ENCODE measurements around the gene DHRS7B. TPM values are rescaled to one million over a fixed set of nuclear protein-coding genes. Genes with fewer than 3 reads are reported as not detected.

Gene DHRS7B
- total and polyA plus RNA-seq, 4 donors: 14.3 to 21.9 (median 18.7) TPM

GRCh38 chr17:21176773-21177395 is 50.1 kb downstream of the DHRS7B start:
- H3K4me3 ChIP-seq (ENCODE audit: low read depth in 1 of 3, low read length in 3 of 3): no peak overlapping the region
- DNase-seq (ENCODE audit: low spot score): peak; percentile 27
- H3K36me3 ChIP-seq (ENCODE audit: control insufficient read depth in 4 of 4, insufficient read depth in 3 of 4, low read depth in 1 of 4, low read length in 3 of 4): peaks cover 0 to 8% (median 2%) of the 10 kb centered on the region in 4 donors
- no peak overlapping the region for H3K9ac ChIP-seq (ENCODE audit: low read depth in 1 of 2, low read length in 2 of 2)
- no peak for TF ChIP-seq MAX (IDR thresholded peaks at IDR 0.05)
- no peak for TF ChIP-seq REST (IDR thresholded peaks at IDR 0.05)
- TF ChIP-seq CTCF (IDR thresholded peaks at IDR 0.05; ENCODE audit: low read depth, low read length, missing input control): no peak
- no peak for TF ChIP-seq RAD21 (IDR thresholded peaks at IDR 0.05)
- no peak for TF ChIP-seq JUND (IDR thresholded peaks at IDR 0.05)
- no peak for TF ChIP-seq TAF1 (conservative IDR thresholded peaks at IDR 0.05)
- H3K4me1 ChIP-seq (ENCODE audit: control insufficient read depth in 4 of 4, insufficient read depth in 4 of 4, low read length in 3 of 4): no peaks in the 10 kb centered on the region
- no peaks in the 10 kb centered on the region for H3K9me3 ChIP-seq (ENCODE audit: control insufficient read depth in 4 of 4, low read length in 3 of 4)
- no peaks in the 10 kb centered on the region for H3K27me3 ChIP-seq (ENCODE audit: control insufficient read depth in 4 of 4, insufficient read depth in 4 of 4, low read length in 3 of 4)
- 85% methylated on average over 12 of the region's 12 CpGs for WGBS
- H3K27ac ChIP-seq (ENCODE audit: low read depth in 1 of 2, low read length in 2 of 2): no peak overlapping the region

- Histone ChIP-seq H3K27me3 (ENCODE audit: control insufficient read depth in 4 of 4, insufficient read depth in 4 of 4, low read length in 3 of 4) (no peaks in the 10 kb centered on the region), H3K4me3 (ENCODE audit: low read depth in 1 of 3, low read length in 3 of 3) (no peak overlapping the region), H3K27ac (ENCODE audit: low read depth in 1 of 2, low read length in 2 of 2) (no peak overlapping the region), H3K9me3 (ENCODE audit: control insufficient read depth in 4 of 4, low read length in 3 of 4) (no peaks in the 10 kb centered on the region), H3K36me3 (ENCODE audit: control insufficient read depth in 4 of 4, insufficient read depth in 3 of 4, low read depth in 1 of 4, low read length in 3 of 4) (peaks cover 0 to 8% (median 2%) of the 10 kb centered on the region in 4 donors), H3K9ac (ENCODE audit: low read depth in 1 of 2, low read length in 2 of 2) (no peak overlapping the region), H3K4me1 (ENCODE audit: control insufficient read depth in 4 of 4, insufficient read depth in 4 of 4, low read length in 3 of 4) (no peaks in the 10 kb centered on the region)
- WGBS: 96% methylated on average over 8 of the region's 8 CpGs
- DNase-seq (ENCODE audit: low spot score): no peak
- no peak for TF ChIP-seq JUND (IDR thresholded peaks at IDR 0.05)
- no peak for TF ChIP-seq REST (IDR thresholded peaks at IDR 0.05)
These were observed 50.6 kb downstream of the DHRS7B start for GRCh38 chr17:21177401-21177800.

All from liver (tissue), 9 donors.